ENCODE measurements around the gene NEURL1B.

DNA sequence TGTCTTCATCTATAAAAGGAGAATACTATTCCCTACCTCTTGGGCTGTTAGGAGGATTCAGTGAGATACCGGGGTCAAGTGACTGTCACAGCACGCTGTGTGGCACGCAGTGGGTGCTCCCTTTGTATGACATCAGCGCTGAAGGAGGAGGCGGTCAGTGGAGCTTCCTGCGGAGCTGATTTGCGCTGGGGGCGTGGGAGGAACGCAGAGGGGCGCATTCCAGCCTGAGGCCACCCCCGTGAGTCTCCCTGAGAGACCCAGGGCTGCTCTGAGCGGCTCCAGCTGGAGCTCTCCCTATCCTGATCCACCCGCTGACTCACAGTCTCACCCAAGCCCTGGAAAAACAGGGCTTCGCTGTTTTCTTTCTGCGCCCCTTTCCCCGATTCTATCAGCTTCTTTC is 24.3 kb upstream of the NEURL1B start:
- TF ChIP-seq, protein P1, sequence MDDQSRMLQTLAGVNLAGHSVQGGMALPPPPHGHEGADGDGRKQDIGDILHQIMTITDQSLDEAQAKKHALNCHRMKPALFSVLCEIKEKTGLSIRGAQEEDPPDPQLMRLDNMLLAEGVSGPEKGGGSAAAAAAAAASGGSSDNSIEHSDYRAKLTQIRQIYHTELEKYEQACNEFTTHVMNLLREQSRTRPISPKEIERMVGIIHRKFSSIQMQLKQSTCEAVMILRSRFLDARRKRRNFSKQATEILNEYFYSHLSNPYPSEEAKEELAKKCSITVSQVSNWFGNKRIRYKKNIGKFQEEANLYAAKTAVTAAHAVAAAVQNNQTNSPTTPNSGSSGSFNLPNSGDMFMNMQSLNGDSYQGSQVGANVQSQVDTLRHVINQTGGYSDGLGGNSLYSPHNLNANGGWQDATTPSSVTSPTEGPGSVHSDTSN (CRISPR knock-in tag; IDR thresholded peaks at IDR 0.05) = no peak
- no peak for TF ChIP-seq ZNF571 (tag by site-specific recombination; IDR thresholded peaks at IDR 0.05)
- no peak for TF ChIP-seq ZNF549 (tag by site-specific recombination; IDR thresholded peaks at IDR 0.05)
- TF ChIP-seq, protein P2, sequence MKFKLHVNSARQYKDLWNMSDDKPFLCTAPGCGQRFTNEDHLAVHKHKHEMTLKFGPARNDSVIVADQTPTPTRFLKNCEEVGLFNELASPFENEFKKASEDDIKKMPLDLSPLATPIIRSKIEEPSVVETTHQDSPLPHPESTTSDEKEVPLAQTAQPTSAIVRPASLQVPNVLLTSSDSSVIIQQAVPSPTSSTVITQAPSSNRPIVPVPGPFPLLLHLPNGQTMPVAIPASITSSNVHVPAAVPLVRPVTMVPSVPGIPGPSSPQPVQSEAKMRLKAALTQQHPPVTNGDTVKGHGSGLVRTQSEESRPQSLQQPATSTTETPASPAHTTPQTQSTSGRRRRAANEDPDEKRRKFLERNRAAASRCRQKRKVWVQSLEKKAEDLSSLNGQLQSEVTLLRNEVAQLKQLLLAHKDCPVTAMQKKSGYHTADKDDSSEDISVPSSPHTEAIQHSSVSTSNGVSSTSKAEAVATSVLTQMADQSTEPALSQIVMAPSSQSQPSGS (tag by site-specific recombination; IDR thresholded peaks at IDR 0.05; ENCODE audit: low read depth) = no peak
- TF ChIP-seq, protein P3, sequence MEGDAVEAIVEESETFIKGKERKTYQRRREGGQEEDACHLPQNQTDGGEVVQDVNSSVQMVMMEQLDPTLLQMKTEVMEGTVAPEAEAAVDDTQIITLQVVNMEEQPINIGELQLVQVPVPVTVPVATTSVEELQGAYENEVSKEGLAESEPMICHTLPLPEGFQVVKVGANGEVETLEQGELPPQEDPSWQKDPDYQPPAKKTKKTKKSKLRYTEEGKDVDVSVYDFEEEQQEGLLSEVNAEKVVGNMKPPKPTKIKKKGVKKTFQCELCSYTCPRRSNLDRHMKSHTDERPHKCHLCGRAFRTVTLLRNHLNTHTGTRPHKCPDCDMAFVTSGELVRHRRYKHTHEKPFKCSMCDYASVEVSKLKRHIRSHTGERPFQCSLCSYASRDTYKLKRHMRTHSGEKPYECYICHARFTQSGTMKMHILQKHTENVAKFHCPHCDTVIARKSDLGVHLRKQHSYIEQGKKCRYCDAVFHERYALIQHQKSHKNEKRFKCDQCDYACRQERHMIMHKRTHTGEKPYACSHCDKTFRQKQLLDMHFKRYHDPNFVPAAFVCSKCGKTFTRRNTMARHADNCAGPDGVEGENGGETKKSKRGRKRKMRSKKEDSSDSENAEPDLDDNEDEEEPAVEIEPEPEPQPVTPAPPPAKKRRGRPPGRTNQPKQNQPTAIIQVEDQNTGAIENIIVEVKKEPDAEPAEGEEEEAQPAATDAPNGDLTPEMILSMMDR (tag by site-specific recombination; IDR thresholded peaks at IDR 0.05) = no peak
- no peak for TF ChIP-seq KLF1 (tag by site-specific recombination; IDR thresholded peaks at IDR 0.05)
- no peak for TF ChIP-seq ZSCAN30 (tag by site-specific recombination; IDR thresholded peaks at IDR 0.05)
- TF ChIP-seq, protein P4, sequence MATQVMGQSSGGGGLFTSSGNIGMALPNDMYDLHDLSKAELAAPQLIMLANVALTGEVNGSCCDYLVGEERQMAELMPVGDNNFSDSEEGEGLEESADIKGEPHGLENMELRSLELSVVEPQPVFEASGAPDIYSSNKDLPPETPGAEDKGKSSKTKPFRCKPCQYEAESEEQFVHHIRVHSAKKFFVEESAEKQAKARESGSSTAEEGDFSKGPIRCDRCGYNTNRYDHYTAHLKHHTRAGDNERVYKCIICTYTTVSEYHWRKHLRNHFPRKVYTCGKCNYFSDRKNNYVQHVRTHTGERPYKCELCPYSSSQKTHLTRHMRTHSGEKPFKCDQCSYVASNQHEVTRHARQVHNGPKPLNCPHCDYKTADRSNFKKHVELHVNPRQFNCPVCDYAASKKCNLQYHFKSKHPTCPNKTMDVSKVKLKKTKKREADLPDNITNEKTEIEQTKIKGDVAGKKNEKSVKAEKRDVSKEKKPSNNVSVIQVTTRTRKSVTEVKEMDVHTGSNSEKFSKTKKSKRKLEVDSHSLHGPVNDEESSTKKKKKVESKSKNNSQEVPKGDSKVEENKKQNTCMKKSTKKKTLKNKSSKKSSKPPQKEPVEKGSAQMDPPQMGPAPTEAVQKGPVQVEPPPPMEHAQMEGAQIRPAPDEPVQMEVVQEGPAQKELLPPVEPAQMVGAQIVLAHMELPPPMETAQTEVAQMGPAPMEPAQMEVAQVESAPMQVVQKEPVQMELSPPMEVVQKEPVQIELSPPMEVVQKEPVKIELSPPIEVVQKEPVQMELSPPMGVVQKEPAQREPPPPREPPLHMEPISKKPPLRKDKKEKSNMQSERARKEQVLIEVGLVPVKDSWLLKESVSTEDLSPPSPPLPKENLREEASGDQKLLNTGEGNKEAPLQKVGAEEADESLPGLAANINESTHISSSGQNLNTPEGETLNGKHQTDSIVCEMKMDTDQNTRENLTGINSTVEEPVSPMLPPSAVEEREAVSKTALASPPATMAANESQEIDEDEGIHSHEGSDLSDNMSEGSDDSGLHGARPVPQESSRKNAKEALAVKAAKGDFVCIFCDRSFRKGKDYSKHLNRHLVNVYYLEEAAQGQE (tag by site-specific recombination; IDR thresholded peaks at IDR 0.05) = no peak
- TF ChIP-seq GLI2 (tag by site-specific recombination; IDR thresholded peaks at IDR 0.05; ENCODE audit: borderline replicate concordance, low read depth) = no peak
- TF ChIP-seq ZFP3 (tag by site-specific recombination; IDR thresholded peaks at IDR 0.05; ENCODE audit: low read depth) = no peak
- TF ChIP-seq, protein P5, sequence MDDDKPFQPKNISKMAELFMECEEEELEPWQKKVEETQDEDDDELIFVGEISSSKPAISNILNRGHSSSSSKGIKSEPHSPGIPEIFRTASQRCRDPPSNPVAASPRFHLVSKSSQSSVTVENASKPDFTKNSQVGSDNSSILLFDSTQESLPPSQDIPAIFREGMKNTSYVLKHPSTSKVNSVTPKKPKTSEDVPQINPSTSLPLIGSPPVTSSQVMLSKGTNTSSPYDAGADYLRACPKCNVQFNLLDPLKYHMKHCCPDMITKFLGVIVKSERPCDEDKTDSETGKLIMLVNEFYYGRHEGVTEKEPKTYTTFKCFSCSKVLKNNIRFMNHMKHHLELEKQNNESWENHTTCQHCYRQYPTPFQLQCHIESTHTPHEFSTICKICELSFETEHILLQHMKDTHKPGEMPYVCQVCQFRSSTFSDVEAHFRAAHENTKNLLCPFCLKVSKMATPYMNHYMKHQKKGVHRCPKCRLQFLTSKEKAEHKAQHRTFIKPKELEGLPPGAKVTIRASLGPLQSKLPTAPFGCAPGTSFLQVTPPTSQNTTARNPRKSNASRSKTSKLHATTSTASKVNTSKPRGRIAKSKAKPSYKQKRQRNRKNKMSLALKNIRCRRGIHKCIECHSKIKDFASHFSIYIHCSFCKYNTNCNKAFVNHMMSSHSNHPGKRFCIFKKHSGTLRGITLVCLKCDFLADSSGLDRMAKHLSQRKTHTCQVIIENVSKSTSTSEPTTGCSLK (tag by site-specific recombination; IDR thresholded peaks at IDR 0.05) = no peak
- TF ChIP-seq ZNF311 (tag by site-specific recombination; IDR thresholded peaks at IDR 0.05; ENCODE audit: borderline replicate concordance) = no peak
